Spleen (tissue), 11 donors: ENCODE data around the gene FSIP2. TPM values are rescaled to one million over a fixed set of nuclear protein-coding genes. Genes with fewer than 3 reads are reported as not detected.

Experiments
- DNase-seq: peaks from one replicate; pipeline ENCODE4 v3.0.0-alpha.2; 2020
- H3K27ac ChIP-seq, 8 donors: fragments of 200-600 bp; sonication (generic) in 7 of 8; 1 replicate in 4 of 8; 2 replicates in 4 of 8; pipeline versions ENCODE4 v1.5.0 to v1.8.0; 2016 to 2021; ENCODE audit warnings: inconsistent platforms in 4 of 8, mild to moderate bottlenecking in 4 of 8, moderate library complexity in 1 of 8
- H3K27me3 ChIP-seq, 7 donors: fragments of 200-600 bp; sonication (generic) in 6 of 7; replicated peaks in 1 of 7; 1 replicate in 4 of 7; 2 replicates in 3 of 7; pipeline versions ENCODE4 v1.5.0 to v1.8.0; 2016 to 2021; ENCODE audit warnings: inconsistent platforms in 3 of 7, mild to moderate bottlenecking in 1 of 7
- H3K36me3 ChIP-seq, 6 donors: fragments of 200-600 bp; sonication (generic) in 5 of 6; 1 replicate in 4 of 6; 2 replicates in 2 of 6; pipeline versions ENCODE4 v1.5.0 to v1.8.0; 2016 to 2021; ENCODE audit warnings: inconsistent platforms in 2 of 6
- H3K4me1 ChIP-seq, 6 donors: fragments of 200-600 bp; sonication (generic) in 5 of 6; 1 replicate in 3 of 6; 2 replicates in 3 of 6; pipeline versions ENCODE4 v1.5.0 to v1.8.0; 2016 to 2021; ENCODE audit warnings: inconsistent platforms in 3 of 6
- H3K4me3 ChIP-seq, 8 donors: fragments of 200-600 bp; sonication (generic) in 7 of 8; 1 replicate in 4 of 8; 2 replicates in 4 of 8; pipeline versions ENCODE4 v1.5.0 to v1.8.0; 2016 to 2021; ENCODE audit warnings: inconsistent platforms in 4 of 8, mild to moderate bottlenecking in 4 of 8, moderate library complexity in 2 of 8
- H3K9me3 ChIP-seq, 8 donors: fragments of 200-600 bp; sonication (generic) in 7 of 8; 1 replicate in 4 of 8; 2 replicates in 4 of 8; pipeline versions ENCODE4 v1.5.0 to v1.8.0; 2016 to 2021; ENCODE audit warnings: inconsistent platforms in 4 of 8
- CTCF ChIP-seq, 11 experiments: fragments of 200-600 bp in 7 of 11; fragments of 450-650 bp in 4 of 11; sonication (generic) in 4 of 11; IDR thresholded peaks in 8 of 11; conservative IDR thresholded peaks in 3 of 11; 1 replicate in 7 of 11; 2 replicates in 4 of 11; pipeline versions ENCODE4 v1.4.0 to v1.8.0; 2016 to 2021; ENCODE audit warnings: antibody characterized with exemption in 11 of 11, inconsistent platforms in 4 of 11, mild to moderate bottlenecking in 1 of 11
- POLR2A ChIP-seq, 3 donors: fragments of 450-650 bp; IDR thresholded peaks; one replicate each; pipeline ENCODE4 v1.5.1; 2017; ENCODE audit warnings: antibody characterized with exemption in 3 of 3, mild to moderate bottlenecking in 1 of 3
- POLR2AphosphoS5 ChIP-seq, 3 donors: sonication (generic); formaldehyde crosslinking; IDR thresholded peaks; one replicate each; pipeline ENCODE4 v1.5.1; 2017; ENCODE audit warnings: antibody characterized with exemption in 3 of 3
- WGBS, 5 donors: extraction: QIAGEN DNeasy Blood & Tissue Kit in 3 of 5; methylation state at CpG; one replicate each; pipeline versions ENCODE4 v1.1.5 to v1.1.7; 2013 to 2018; 5-methylcytosine and 5-hydroxymethylcytosine counted together
- intact Hi-C: fragments of 100-400 bp; cut with DNase I; formaldehyde crosslinking; loops from one replicate; pipeline ENCODE4 v1.15.0; 2023; ENCODE audit warnings: low total_unique reads
- polyA plus RNA-seq, 3 donors: library from polyadenylated mRNA; stranded (reverse); fragments of 200-250 nt; gene quantifications; one replicate each; pipeline ENCODE4 v1.2.1, GENCODE V29; 2013
- total RNA-seq, 7 donors: library from RNA; depleted of rRNA in 3 of 7; stranded (reverse); fragments of >200 nt in 3 of 7; fragmentation: NEBNext Ultra II Directional in 4 of 7; extraction: Animal tissue kit (Norgen Biotek cat#: 25700) in 4 of 7; gene quantifications; one replicate each; pipeline versions ENCODE4 v1.1.0 to v1.2.1, GENCODE V29; 2016 to 2021
- donor health status: healthy with polysubstance abuse.
- donor health status: DM: no; HTN: no; CAD: no; lungs with moderate emphysema.
- donor health status: DM: no; HTN: no; CAD: no.
- donor health status: Bipolar disorder and iron deficiency.
- donor health status: healthy.
- donor health status: DM: no; HTN: no; CAD: no.
- donor health status: DM: yes; HTN: yes; CAD: no.

The FSIP2 gene
- total and polyA plus RNA-seq, 10 donors, result 0.03 to 2.6 (median 0.36) TPM

GRCh38 chr2:185700883-185701282, 37.7 kb upstream of the FSIP2 start:
- WGBS, 5 donors, result 63 to 77% (median 67%) methylated on average over 4 of the region's 4 CpGs
- H3K4me1 ChIP-seq, result no peaks in the 10 kb centered on the region
- intact Hi-C loops, result no loop called here
- no peak for DNase-seq
- TF ChIP-seq POLR2A (IDR thresholded peaks at IDR 0.05) (no peak), CTCF (IDR thresholded peaks at IDR 0.05 in 8 of 11, conservative IDR thresholded peaks at IDR 0.05 in 3 of 11) (no peak), POLR2AphosphoS5 (IDR thresholded peaks at IDR 0.05) (no peak)
- no peaks in the 10 kb centered on the region for H3K27me3 ChIP-seq
- H3K4me3 ChIP-seq, result no peak overlapping the region
- no peaks in the 10 kb centered on the region for H3K36me3 ChIP-seq
- no peak overlapping the region for H3K27ac ChIP-seq
- H3K9me3 ChIP-seq, result peaks cover 0 to 5% (median 0%) of the 10 kb centered on the region in 8 donors

- H3K4me1 ChIP-seq, result peaks cover 0 to 7% (median 0%) of the 10 kb centered on the region in 6 donors
- H3K4me3 ChIP-seq, result no peak overlapping the region
- peaks cover 0 to 15% (median 0%) of the 10 kb centered on the region in 7 donors for H3K27me3 ChIP-seq
- H3K27ac ChIP-seq, result no peak overlapping the region
- no peaks in the 10 kb centered on the region for H3K36me3 ChIP-seq
- intact Hi-C loops, result no loop called here
- no peak for TF ChIP-seq POLR2AphosphoS5 (IDR thresholded peaks at IDR 0.05)
- no peak for TF ChIP-seq POLR2A (IDR thresholded peaks at IDR 0.05)
- TF ChIP-seq CTCF (IDR thresholded peaks at IDR 0.05 in 8 of 11, conservative IDR thresholded peaks at IDR 0.05 in 3 of 11), result no peak
- 48 to 68% (median 66%) methylated on average over 1 of the region's 1 CpG for WGBS, 5 donors
- DNase-seq, result no peak
- peaks cover 0 to 15% (median 0%) of the 10 kb centered on the region in 8 donors for H3K9me3 ChIP-seq
Measured at GRCh38 chr2:185734658-185735057, 3.9 kb upstream of the FSIP2 start.

GRCh38 chr2:185736210-185736609, 2.4 kb upstream of the FSIP2 start:
- no peak for TF ChIP-seq POLR2A (IDR thresholded peaks at IDR 0.05)
- no peak for TF ChIP-seq POLR2AphosphoS5 (IDR thresholded peaks at IDR 0.05)
- no peak for TF ChIP-seq CTCF (IDR thresholded peaks at IDR 0.05 in 8 of 11, conservative IDR thresholded peaks at IDR 0.05 in 3 of 11)
- no peak for DNase-seq
- Histone ChIP-seq H3K27me3 (peaks cover 0 to 15% (median 0%) of the 10 kb centered on the region in 7 donors), H3K27ac (no peak overlapping the region), H3K4me3 (no peak overlapping the region), H3K4me1 (peaks cover 0 to 7% (median 0%) of the 10 kb centered on the region in 6 donors), H3K9me3 (peaks cover 0 to 15% (median 0%) of the 10 kb centered on the region in 8 donors), H3K36me3 (no peaks in the 10 kb centered on the region)
- intact Hi-C loops, result no loop called here
- 76 to 86% (median 86%) methylated on average over 2 of the region's 2 CpGs for WGBS, 5 donors

- Histone ChIP-seq H3K36me3 (no peaks in the 10 kb centered on the region), H3K4me3 (no peak overlapping the region), H3K27me3 (no peaks in the 10 kb centered on the region), H3K27ac (no peak overlapping the region), H3K4me1 (no peaks in the 10 kb centered on the region), H3K9me3 (no peaks in the 10 kb centered on the region)
- DNase-seq, result no peak
- TF ChIP-seq CTCF (IDR thresholded peaks at IDR 0.05 in 8 of 11, conservative IDR thresholded peaks at IDR 0.05 in 3 of 11) (no peak), POLR2A (IDR thresholded peaks at IDR 0.05) (no peak), POLR2AphosphoS5 (IDR thresholded peaks at IDR 0.05) (no peak)
- WGBS, 5 donors, result 90 to 94% (median 92%) methylated on average over 5 of the region's 5 CpGs
- intact Hi-C loops, result no loop called here
Measured at GRCh38 chr2:185745864-185746859, 7.6 kb downstream of the FSIP2 start.
